GM21526 (cell line): ENCODE results near the gene INTS6L.

Experiments
- ATAC-seq: cut with Tn5 transposase; IDR thresholded peaks from one replicate; pipeline ENCODE4 v1.9.1; 2021; ENCODE audit warnings: moderate library complexity; ENCODE audit not compliant: unreplicated experiment, low FRiP score

The INTS6L gene, protein sequence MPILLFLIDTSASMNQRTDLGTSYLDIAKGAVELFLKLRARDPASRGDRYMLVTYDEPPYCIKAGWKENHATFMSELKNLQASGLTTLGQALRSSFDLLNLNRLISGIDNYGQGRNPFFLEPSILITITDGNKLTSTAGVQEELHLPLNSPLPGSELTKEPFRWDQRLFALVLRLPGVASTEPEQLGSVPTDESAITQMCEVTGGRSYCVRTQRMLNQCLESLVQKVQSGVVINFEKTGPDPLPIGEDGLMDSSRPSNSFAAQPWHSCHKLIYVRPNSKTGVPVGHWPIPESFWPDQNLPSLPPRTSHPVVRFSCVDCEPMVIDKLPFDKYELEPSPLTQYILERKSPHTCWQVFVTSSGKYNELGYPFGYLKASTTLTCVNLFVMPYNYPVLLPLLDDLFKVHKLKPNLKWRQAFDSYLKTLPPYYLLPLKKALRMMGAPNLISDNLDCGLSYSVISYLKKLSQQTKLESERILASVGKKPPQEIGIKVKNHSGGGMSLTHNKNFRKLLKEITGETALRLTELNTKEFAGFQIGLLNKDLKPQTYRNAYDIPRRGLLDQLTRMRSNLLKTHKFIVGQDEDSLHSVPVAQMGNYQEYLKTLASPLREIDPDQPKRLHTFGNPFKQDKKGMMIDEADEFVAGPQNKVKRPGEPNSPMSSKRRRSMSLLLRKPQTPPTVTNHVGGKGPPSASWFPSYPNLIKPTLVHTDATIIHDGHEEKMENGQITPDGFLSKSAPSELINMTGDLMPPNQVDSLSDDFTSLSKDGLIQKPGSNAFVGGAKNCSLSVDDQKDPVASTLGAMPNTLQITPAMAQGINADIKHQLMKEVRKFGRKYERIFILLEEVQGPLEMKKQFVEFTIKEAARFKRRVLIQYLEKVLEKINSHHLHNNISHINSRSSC

DNA sequence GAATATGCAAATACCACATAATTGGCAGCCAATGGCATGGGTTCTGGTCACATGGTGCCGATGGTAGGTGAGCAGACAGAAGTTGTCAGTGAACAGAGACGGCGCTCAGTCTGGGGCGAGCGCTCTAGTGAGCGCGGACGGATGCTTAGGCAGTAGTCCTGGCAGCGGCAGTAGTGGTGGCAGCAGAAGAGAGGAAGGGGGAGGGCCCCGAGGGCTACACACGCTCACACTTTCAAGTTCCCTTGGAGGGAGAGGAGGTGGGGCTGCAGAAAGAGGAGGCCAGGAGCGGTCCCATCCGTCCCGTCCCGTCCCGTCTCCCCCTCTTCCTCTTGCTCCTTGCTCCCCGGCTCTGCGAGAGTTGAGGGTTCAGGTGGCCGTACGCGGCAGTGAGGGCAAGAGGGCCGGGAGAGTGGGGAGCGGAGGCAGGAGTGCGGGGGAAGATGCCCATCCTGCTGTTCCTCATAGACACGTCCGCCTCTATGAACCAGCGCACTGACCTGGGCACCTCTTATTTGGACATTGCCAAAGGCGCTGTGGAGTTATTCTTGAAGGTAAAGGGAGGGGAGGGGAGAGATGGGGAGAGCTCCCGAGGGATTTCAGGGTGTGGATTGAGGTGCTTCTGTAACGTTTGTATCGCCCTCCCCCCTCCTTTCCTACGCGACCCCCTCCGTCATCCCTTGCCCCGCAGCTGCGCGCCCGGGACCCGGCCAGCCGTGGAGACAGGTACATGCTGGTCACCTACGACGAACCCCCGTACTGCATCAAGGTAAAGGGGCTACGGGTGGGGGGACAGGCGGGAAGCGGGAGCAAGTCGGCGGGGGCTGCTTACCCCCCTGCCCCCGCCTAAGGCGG, at the start of gene INTS6L:
Gene INTS6L (plus strand): TSS at position 108 of the 852 bp plus-strand sequence. CDS start 333 bp downstream, at position 441.
- ATAC-seq: peak; percentile 83

DNA sequence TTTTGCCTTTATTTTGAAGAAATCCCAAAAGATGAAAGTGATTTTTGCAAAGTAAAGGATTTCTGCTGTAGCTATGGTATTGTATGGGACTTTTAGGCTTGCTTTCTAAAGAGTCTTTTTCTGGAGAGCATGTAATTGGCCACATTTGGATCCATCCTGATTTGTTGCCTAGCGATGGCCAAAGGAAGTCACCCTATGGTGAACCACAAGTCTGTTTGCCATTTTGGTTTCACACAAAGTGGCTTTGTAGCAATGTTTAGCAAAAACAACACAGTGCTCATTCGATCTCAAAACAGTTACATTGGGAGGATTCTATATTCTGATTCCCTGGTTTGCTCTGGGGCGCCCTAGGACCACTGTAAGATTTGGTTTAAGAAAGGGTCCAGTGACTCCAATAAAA, 44.1 kb upstream of the INTS6L start:
- ATAC-seq: no peak

DNA sequence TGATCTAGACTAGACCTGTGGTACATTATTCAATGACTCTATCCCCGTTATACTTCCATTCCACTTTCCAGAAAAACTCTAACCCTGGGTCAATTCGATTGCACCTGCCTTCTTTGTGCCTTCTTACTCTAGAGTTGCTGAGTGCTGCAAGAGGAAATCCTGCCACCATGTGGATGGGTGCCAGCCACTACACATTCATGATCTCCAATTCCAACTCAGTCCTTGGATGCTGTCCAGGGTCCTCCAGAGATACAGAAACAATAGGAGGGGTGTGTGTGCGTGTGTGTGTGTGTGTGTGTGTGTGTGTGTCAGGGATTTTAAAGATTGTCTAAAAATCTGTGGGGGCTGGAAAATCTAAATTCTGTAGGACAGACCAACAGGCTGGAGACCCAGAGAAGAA, 42.9 kb upstream of the INTS6L start:
- ATAC-seq: no peak

DNA sequence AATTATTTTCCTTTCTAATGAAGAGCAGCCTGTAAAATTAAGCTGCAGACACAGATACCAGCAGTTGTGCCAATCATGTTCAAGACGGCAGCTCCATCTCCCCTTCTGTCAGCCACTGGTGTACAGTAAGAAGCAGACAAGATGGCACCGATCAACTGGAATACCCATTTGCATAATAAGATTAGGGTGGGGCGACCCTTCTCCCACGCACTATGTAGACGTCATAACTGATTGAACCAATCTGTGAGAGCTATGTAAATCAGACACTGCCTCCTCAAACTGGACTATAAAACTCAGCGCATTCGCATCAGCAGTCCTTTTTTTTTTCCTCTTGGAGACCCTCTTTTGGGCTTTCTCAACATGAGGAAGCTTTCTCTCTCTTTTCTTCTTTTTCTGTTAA, 40.4 kb upstream of the INTS6L start:
- no peak for ATAC-seq

DNA sequence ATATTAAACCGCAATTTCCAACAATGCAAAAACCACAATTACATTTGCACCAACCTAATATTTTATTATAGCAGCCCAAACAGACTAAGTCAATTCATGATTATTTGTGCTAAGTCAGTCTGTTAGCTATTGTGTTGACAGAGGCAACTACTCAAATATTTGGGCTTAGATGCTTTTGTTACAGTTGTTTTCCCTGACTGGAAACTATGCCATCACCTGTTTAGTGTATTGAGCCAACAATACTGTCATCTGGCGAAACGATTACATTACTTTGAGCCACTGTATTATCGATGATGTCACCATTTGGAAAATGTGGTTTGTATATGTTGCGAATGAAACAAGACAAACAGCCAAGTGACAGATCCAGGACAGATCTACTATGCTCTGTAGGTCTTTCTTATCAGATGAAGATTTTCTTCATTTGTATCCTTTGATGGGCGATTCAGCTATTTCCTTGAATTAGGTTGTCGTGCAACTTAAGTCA, 38.7 kb upstream of the INTS6L start:
- ATAC-seq: no peak

DNA sequence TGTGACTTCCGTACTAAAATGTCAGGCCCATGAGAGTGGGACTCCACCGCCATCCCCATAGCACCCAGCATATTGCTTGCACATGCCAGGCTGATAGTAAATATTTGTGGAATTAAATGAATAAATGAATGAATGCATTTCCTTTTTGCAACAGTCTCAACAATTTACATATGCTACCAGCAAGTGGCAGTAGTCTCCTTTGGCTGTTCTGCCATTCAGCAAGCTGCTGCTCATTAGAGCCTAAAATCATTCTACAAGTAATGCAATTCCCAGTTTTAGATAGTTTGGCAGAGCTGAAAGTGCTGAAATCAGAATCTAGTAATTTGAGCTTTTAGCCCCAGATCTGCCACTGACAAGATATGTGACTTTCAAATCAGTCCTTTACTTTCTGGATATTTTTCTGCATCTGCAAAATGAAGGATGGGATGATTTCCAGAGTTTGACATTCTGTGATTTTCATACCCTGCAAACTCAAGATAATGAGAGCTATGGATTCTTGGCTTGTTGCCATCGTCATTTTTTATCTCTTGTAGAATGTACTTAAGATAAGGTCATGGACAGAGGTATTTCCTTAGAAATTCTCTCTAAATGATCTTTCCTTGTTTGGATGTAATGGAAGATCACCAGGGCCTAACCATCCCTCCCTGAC, 35.7 kb upstream of the INTS6L start:
- no peak for ATAC-seq

DNA sequence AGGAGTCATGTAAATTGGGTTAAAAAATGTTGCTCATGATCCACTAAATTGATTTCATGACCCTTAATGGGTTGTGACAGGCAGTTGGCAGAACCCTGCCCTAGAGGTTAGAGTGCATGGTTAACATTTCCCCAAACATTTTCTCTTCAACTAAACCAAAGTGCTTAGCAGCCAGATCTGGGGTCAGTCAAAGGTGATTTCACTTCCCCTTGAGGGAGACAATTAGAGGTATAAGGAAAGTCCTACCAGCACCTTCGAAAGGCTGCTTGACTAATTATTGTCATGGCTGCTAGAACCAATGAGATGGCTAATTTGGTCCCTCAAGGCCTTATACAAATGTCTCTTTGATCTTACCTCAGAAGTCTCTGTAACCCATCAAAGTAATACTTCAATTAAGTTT, 30.9 kb upstream of the INTS6L start:
- peak; percentile 85 for ATAC-seq

DNA sequence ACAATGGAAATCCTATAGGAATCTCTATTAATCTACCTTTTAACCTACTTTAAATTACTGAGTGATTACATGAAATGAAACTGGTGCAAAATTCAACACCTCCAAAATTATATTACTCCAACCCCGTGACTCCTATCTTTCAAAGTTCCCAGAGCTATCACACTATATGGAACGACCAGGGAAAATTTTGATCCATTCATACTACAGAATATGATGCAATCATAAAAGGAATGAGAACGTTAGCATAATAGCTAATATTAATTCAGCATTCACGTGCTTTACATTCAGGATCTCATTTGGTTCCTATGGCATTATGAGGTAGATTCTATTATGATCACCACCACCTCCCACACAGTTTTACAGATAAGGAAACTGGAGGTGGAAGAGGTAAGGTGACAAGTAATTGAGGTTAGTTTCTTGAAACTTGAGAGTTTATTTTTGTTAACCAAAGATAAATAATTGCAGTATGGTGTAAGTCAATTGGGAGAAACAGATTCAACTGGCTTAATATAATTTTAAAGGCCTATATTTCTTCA, 29.4 kb upstream of the INTS6L start:
- ATAC-seq: no peak

DNA sequence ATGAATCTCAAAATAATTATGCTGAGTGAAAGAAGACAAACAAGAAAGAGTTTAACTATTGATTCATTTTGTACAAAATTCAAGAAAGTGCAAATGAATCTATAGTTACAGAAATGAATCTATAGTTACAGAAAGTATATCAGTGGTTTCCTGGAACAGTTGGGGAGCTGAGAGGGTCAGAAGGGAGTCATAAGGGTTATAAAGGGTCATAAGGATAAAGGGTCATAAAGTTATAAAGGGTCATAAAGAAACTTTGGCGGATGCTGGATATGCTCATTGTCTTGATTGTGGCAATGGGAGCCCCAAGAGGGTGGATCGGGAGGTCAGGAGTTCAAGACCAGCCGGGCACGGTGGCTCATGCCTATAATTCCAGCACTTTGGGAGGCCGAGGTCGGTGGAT, 26.0 kb upstream of the INTS6L start:
- ATAC-seq: no peak

DNA sequence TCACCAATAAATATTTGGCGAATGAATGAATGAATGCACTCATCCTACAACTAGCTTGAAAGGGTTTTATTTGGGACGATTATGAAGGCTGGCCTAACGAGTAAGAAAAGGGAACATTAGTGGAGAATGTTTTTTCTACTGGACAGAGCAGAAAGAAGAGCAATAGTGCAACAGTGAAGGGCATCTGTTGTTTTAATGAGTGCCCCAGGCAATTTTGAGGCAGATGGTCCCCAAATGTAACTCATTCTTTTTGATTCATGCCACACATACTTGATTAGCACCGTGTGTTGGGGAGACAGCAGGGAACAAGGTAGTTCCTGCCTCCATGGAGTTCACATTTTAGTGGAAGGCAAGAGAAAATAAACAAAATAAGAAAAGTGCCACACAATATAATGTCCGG, 22.7 kb upstream of the INTS6L start:
- no peak for ATAC-seq

DNA sequence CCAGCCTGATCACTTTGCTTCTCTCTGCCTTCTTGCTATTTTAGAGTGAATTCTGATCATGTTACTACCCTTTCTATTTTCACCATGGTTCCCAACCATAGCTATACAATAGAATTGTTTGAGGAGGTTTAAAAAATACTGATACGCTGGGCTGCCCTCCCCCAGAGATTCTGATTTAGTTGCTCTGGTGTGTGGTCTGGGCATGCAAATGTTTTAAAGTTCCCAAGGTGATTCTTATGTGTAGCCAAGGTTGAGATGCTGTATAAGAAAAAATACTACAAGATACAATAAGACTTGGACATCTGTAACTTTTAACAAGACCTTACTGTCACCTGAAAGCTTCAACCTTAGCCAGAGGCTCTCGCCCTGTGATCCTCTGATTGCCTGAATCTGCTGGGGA, 22.2 kb upstream of the INTS6L start:
- no peak for ATAC-seq

DNA sequence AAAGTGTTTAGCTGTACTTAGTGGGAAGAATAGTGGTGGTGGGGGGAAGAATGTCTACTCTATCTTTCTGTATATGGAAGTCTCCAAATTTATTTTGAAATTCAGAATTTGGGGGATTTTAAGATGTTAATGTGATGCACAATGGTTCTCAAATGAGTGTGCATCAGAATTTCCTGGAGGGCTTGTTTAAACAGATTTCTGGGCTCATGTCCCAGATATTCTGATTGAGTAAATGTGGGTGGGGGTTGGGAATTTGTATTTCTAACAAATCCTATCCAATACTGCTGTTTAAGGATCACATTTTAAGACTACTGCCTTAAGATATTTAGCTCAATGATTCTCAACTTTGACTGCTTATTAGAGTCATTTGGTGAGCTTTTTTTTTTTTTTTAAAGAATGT, 15.1 kb upstream of the INTS6L start:
- ATAC-seq: no peak

DNA sequence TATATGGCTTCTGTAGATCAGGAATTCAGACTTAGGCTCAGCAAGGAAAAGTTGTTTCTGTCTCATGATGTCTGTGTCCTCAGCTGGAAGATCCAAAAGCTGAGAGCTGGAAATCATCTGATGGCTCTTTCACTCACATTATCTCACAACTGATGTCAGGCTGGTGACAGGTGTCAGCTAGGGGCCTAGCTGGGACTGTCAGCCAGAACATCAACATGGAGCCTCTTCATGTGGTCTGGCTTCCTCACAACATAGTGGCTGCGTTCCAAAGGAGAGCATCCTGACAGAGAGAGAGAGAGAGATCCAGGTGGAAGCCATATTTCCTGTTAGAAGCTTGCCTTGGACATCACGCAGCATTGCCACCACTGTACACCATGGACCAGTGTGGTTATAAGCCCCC, 10.6 kb upstream of the INTS6L start:
- ATAC-seq: no peak

DNA sequence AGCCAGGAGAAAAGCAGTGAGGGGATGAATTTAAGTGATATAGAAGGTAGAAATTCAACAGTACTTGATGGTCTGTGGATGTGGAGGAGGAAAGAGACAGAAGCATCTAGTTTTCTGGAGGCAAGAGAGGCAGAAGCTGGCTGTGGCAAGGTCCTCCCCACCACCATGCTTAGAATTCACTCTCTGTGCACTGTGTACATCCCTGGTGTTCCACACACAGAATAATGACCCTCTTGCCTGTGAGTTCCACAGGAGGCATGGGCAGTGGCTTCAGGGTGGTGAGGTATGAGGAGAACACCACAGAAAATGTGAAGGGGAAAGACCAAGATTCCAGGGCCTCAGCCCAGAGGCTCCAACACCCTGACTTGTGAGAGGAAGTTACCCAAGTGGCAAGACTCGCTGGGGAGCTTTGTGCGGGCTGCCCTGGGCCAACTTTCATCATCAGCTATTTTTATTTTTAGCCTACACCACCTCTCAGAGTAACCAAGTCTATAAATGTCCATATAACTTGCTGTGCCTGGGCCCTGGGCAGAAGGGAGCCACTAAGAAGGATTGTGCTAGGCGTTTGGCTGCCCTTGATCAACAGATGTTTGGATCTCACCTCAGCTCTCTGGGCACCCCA, 7.8 kb upstream of the INTS6L start:
- ATAC-seq: no peak

DNA sequence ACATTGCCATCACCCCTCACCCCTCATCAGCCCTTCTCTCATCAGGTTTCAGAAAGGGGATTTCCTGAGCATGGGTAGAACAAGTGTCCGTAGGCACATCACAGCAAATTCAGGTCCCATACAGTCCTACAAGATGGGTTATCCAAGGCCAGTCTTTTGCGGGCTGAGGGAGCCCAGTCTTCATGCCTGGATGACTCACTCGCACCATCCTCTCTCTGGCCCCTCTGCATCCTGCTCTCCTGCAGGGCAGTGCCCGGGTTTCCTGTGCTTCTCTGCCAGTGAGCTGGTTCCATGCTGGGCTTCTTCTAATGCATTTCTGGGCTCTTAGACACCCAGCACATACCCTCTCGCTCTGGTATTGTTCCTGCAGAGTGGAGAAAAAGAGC, 7.3 kb upstream of the INTS6L start:
- no peak for ATAC-seq

DNA sequence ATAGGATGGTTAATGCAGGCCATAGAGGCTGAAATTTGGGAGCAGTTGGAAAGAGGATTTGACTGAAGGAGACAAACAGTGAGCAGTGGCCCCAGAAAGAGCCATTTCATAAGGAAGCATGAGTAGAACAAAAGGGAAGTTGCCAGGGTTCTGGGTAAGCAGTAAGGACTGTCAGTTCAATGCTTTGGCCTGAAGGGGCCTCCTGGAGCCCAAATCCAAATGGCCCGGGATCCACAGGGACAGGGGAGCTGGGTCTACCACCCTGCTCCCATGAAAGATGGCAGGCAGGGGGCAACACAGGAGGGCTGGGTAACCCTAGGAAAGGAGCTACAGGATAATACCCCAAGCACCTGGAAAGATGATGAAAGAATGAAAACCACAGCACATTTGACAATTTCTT, 4.1 kb upstream of the INTS6L start:
- no peak for ATAC-seq

DNA sequence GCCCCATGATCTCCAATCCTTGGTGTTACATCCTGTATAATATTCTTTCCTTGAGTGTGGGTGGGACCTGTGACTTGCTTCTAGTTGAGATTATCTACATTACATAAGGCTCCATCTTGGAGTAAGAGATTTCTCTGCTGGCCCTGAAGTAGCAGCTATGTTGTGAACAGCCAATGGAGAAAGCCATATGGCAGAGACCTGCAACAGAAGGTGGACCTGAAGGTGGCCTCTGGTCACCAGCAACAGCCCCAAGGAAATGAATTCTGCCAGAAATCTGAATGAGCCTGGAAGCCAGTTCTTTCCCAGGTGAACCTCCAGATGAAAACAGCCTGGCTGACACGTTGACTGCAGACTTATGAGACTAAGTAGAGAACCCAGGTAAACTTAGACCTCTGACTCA, 2.3 kb upstream of the INTS6L start:
- ATAC-seq: no peak

DNA sequence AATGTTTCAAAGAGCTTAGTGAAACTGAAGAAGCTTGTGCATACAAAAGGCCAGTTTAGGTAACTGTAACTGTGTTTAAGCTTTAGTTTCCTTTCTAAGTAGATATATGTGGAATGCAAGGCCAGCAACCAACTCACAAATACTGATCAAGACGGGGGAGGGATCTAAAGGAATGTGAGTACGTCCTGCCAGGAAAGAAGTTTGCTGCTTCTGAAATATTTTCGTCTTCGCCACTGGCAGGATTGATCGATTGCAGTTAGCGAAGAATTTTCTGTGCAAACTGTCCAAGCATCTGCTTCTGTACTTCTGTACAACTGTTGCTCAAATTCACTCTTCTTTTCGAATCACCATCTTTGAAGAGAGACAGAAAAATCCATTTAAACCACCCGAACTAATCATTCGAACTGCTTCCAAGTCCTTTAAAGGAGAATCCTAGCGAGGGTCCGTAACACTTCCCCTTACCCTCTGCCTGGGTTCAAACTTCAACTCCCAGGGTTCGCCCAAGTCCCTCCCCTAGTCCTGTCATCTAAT, 373 bp upstream of the INTS6L start:
- no peak for ATAC-seq

DNA sequence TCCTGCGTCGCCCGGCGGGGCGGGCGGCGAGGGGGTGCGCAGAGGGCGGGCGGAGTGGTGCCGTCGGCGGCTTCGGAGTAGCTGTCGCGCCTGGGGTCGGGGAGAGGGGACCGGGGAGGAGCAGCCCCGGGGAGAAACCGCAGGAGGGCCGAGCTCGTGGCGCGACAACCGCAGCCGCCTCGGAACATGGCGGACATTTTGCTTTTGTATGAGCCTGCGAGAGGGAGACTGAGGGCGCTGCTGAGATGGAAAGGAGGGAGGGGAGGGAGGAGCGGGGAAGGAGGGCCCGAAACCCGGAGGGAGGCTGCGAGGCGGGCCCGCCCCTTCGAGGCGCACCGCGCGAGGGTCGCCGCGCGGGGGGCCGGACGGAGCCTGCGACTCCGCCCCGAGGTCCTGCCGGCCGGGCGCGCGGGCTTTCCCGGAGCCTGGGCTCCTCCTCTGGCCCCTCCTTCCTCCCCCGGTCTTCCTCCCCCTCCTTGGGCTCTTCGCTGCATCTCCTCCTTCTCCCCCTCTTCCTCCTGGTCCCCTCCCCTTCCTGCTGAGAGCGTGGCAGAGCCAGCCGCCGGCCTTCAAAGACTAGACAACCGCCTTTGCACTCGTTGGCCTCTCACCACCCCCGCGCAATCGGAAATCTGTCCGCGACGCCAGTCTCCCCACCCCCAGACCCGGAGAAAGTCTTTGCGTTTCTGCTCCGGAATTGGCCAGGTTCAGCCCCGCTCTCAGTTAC, 1.1 kb downstream of the INTS6L start:
- peak; percentile 57 for ATAC-seq
